GM18907 (cell line): ENCODE data around the gene JMJD6.
"Not testable (repeated sequence)": the region's sequence is repeated elsewhere in the genome, so short reads cannot be mapped to it uniquely, and the experiment has no call there.

ENCODE experiments used
- ATAC-seq: cut with Tn5 transposase; IDR thresholded peaks from one replicate; pipeline ENCODE4 v1.9.1; 2021; ENCODE audit warnings: mild to moderate bottlenecking, moderate library complexity; ENCODE audit not compliant: unreplicated experiment

Gene JMJD6

DNA sequence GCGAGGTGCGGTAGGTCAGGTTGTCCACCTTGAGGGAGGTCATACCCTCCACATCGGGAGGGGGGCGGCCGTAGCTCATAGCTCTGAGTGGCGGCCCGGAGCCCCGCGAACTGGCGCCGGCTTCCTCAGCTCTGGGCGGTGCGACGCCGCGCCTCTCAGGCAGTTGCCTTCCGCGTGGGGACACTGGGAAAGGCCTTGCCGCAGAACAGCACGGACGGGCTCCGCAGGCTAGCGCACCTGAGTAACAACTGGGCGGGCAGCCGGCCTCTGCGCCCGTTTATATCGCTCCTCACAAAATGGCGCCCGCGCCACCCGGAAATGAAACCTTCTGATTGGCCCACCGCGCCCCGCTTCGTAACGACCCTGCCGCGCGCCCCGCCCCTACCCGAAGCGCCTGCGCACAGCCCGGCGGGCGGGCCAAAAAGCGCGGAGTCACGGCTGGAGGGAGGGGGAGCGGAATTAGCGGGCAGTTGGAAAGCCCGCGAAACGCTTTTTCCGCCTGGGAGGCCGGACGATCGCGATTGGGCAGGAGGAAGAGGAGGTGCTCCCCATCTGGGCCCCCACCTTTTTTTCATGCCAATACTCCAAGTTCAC, 10.8 kb upstream of the JMJD6 start, which contains the start of gene SRSF2:
SRSF2 (minus strand) TSS at position 250 of the 594 bp plus-strand sequence; CDS start at position 79, 171 bp downstream.
- peak; percentile 71 for ATAC-seq

DNA sequence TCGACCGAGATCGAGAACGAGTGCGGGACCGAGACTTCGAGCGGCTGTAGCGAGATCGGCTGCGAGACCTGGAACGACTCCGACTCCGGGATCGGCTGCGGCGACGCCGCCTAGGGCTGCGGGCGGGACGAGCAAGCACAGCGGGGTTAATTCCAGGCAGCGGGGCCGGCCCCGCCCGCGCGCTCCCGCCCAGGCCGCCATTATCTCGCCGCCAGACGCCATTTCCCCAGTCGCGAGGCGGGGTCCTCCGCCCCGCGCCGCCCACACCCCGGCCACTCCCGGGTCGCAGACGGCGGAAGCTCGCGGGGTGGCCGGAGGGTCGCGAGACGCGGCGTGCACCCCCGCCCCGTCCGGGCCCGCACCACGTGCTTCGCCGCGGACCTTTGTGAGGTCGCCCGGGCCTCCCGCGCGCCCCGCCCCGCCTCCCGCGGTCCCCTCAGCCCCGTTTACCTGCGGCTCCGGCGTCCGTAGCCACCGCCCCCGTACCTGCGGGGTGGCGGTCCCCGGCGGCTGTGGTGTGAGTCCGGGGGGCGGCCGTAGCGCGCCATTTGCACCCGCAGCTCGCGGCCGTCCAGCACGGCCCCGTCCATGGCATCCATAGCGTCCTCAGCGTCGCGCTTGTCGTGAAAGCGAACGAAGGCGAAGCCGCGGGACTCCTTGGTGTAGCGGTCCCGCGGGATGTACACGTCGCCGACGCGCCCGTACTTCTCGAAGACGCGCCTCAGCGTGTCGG, 10.1 kb upstream of the JMJD6 start:
- peak; percentile 8 for ATAC-seq

DNA sequence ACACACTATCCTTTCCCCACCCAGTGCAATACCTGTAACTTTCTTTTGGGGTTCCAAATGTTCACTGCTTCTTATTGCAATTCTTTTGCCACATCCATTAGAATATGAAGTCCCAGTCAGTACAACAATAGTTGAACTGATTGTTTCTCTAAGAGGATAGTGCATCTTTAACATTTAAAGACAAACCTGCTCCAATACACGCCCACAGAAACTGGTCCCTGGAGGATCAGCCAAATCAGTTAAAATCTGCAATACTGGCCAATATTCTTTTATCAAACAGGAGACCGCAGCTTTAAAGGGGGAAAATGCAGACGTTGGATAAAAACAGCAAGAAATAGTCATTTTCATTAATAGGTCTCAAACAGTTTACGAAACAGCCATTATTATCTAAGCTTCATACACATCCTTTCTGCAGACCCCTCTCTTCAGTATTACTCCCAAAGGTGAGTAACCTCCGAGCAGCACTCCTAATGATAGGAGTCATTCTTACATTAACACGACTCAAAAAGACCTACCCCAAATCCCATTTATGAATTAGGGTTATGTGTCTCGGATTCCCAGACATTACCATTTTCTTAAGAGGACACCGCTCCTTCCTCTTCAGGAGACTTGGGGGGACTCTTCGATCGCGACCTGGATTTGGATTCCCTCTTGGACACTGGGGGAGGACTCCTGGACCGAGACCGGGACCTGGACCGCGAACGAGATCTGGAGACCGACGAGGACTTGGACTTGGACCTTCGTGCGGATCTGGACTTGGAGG, 9.4 kb upstream of the JMJD6 start:
- no peak for ATAC-seq

DNA sequence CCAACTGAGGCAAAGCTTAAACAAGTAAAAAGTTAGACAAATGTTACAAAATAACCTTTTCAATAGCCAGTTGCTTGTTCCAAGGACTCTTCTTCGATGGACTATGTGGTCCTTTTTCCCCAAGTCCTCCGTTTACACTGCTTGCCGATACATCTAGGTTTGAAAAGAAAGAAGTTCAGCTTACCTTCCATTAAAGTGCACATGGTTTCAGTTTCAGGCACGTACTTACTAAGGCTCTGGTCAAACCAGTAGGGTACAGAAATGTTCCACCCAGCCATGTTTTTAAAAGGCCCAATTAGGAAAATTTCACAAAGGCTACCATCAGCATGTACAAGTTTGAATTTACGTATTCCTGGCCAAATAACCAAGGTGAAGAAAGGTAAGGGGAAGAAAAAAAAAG, 8.6 kb upstream of the JMJD6 start:
- no peak for ATAC-seq

DNA sequence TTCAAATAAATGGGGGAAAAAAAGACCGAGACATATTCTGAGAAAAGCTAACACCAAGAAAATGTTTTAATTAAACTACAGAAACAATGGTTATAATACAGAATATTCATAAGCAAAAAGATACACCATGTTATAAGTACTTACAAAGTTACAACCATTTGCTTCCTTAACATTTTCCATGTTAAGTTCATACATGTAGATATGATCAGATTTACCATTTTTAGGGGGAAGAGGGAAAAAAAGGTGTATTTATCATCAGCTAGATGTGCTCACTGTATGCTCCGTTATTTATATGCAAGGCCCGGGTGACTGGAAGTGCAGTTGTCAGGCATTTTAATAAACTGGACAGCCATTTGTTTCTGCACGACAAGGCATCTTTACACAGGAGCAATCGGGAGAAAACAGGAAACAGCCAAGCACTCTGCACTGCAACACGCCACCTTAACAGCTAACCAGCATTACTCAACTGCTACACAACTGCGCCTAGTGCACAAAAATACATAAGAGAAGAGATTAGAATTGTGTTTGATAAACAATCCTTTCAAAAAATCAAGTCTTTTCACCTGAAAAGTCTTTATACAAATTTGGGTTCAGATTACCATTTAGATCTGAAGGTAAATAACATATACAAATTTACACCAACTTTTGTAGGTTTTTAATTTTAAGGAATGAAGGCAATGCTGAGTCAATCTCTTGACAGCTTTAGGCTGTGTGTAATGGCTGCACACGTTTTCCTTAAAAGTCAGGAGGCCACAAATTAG, 7.9 kb upstream of the JMJD6 start:
- ATAC-seq: no peak

DNA sequence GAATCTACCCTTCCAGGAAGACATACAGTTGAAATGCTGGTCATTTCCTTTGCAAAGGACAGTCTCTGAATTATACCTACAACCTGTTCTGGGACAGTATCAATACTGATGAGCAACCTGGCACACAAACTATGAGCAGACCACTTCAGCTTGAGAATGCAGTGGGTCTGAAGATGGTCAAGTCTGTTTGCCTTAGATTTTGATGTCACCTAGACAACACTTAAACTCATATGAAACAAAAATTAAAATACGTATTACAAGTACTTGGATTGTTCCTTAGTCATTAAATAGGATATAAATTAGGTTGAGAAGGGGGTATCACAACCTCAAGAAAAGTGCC, 7.2 kb upstream of the JMJD6 start:
- no peak for ATAC-seq

DNA sequence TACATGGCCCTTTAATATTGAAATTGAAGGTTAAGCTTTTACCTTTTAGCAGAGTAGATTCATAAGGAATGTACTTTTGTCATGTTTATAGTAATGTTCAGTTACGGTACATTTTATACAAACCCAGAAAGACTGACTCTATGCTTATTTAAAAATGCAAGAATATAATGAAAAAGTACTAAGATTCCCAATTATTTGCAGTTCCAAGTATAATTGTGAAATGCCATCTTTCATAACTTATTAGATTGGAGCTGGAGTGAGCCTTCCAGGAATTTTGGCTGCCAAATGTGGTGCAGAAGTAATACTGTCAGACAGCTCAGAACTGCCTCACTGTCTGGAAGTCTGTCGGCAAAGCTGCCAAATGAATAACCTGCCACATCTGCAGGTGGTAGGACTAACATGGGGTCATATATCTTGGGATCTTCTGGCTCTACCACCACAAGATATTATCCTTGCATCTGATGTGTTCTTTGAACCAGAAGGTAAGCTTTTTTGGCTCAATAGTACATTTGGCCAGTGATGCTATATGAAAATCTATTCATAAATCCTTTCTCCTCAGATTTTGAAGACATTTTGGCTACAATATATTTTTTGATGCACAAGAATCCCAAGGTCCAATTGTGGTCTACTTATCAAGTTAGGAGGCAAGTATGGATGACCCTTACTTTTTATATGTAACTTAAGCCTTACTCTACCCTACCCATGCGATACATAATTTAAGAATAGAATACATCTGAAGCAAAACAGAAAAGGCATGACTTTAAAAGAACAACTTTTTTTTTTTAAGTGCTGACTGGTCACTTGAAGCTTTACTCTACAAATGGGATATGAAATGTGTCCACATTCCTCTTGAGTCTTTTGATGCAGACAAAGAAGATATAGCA, 6.6 kb upstream of the JMJD6 start:
- no peak for ATAC-seq

DNA sequence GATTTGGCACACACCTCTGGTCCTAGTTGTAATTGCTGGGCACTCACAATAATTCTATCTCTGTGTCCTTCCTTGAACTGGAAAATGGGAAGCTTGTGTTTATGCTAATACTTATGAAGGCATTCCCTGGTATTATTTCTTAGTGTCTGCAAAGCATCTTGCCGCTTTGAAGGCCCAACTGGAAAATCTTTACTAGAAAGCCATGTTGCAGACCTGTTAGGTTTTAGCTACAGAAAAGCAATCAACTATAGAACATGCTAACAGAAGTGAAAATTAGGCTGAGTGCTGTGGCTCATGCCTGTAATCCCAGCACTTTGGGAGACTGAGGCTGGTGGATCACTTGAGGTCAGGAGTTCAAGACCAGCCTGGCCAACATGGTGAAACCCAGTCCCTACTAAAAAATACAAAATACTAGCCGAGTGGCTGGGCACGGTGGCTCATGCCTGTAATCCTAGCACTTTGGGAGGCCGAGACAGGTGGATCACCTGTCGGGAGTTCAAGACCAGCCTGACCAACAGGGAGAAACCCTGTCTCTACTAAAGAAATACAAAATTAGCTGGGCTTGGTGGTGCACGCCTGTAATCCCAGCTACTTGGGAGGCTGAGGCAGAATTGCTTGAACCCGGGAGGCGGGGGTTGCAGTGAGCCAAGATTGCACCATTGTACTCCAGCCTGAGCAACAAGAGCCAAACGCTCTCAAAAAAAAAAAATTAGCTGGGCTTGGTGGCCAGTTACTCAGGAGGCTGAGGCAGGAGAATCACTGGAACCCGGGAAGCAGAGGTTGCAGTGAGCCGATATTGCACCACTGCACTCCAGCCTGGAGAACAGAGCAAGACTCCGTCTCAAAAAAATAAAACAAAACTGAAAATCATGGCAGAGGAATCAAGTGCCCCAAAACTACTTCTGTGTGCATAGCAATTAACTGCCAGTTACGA, 5.7 kb upstream of the JMJD6 start:
- ATAC-seq: not testable (repeated sequence)

DNA sequence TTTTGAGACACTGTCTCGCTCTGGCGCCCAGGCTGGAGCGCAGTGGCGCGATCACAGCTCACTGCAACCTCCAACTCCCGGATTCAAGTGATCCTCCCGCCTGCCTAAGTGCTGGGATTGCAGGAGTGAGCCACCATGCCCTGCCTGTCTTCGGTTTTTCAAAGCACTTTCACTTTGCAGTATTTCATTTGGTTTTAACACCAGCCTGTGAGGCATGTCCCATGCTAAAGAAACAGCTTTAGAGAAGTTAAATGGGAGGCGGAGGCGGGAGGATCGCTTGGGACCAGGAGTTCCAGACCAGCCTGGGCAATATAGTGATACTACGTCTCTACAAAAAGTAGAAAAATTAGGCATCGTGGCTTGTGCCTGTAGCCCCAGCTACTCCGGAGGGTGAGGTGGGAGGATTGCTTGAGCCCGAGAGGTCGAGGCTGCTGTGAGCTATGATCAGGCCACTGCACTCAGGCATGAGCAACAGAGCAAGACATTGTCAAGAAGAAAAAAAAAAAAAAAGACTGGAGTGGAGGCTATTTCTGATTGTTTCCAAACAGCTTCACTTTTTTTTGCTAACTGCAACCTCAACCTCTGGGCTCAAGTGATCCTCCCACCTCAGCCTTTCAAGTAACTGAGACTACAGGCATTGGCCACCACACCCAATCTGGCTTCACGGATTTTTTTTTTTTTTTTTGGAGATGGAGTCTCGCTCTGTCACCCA, 1.5 kb upstream of the JMJD6 start:
- ATAC-seq: no peak

DNA sequence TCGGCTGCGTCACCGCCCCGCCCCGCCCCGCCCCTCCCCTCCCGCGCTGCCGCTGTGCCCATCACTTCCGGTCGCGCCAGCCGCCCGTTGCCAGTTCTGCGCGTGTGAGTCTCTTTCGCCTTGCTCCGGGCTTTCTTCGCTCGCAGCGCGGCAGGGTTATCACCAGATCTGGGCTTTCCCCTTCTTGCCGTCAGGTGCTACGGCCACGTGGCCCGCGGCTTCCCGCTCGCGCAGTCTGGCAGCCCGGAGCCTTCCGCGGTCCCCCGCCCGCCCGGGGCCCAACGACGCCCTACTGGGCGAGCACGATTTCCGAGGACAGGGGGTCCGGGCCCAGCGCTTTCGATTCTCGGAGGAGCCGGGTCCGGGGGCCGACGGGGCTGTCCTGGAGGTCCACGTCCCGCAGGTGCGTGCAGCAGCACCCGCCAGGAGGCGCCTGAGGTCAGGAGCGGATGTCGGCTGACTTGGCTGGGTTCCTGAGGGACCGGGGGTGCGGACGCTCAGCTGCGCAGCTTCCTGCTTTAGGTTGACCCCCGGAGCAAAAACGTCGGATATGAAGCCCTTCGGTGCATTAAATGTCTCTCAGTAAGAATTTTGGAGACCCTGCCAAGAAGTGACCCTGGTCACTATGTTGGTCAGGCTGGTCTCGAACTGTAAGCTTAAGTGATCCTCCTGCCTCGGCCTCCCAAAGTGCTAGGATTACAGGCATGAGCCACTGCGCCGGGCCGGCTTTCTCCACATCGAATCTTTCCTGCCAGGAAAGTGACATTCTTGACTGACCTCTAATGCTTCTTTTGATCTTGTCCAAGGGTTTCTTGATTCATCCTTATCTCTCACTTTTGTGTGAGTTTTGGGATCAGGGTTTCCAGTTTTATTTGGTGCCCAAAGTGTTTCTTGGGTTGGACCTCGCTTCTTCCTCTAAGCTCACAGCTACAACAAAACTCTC, 641 bp upstream of the JMJD6 start, which contains the start of gene METTL23:
METTL23 (plus strand) TSS at position 64 of the 943 bp plus-strand sequence. CDS start 2,872 bp downstream, outside the sequence.
- peak; percentile 61 for ATAC-seq

DNA sequence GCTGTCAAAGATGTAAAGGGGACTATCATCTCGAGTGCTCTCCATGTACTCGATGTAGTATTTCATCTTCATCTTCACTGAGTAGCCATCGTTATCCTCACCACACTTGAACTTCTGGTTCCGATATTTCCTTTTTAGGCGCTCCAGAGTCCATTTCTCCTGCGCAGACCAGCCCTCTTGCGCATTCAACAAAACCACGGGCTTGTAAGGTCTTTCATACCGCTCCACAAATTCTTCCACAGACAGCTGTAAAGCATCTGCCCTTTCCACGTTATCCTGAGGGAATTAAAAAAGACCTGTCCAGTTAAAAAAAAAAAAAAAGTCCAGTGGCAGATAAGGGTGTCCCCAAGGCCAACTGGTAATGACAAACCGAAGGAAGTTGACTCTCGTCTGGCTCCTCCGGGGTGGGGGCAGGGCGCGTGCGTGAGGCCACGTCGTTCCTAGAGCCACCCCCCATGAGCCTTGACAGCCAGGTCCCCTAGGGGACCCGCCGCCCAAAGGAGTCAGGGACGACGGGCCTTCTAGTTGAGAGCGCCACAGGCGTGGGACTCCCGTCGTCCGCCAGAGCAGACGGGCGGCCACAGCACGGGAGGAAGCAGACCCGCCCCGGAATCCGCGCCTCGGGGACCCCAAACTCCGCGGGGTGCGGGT, 701 bp downstream of the JMJD6 start:
- ATAC-seq: peak; percentile 26

DNA sequence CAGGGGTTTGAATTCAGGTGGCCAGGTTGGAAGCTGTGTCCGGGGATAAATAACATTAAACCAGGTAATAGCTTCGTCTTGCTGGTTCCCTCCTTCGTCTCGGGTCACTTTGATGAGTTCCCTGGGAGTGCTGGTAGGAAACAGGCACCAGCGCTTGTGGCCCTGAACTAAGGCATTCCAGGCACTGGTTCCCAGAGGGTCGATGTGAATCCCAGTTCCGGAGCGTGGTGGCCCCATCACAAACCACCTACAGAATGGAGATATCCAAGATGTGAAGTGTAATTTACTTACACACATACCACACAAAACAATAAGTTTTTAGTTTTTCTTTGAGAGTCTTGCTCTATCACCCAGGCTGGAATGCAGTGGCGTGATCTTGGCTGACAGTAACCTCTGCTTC, 2.6 kb downstream of the JMJD6 start:
- no peak for ATAC-seq

DNA sequence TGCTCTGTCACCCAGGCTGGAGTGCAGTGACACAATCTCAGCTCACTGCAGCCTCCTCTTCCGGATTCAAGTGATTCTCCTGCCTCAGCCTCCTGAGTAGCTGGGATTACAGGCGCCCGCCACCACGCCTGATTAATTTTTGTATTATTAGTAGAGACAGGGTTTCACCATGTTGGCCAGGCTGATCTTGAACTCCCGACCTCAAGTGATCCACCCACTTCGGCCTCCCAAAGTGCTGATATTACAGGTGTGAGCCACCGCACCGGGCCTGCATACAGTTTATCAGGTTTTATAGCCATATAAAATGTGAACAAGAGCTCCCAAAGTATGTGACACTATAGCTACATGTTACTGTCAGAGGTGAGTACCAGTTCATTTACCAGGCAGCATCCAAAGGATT, 3.4 kb downstream of the JMJD6 start:
- ATAC-seq: not testable (repeated sequence)

DNA sequence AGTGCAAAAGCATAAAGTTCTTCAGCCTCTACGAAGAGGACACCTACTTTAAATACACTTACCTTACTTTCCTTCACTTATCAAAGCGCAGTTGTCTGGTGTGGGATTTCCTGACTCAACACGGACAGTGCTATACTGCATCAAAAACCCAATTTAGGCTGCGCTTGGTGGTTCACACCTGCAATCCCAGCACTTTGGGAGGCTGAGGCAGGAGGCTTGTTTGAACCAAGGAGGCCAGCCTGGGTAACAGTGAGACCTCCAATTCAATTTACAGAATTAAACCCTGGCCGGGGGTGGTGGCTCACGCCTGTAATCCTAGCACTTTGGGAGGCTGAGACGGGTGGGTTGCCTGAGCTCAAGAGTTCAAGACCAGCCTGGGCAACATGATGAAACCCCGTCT, 4.1 kb downstream of the JMJD6 start:
- ATAC-seq: no peak

DNA sequence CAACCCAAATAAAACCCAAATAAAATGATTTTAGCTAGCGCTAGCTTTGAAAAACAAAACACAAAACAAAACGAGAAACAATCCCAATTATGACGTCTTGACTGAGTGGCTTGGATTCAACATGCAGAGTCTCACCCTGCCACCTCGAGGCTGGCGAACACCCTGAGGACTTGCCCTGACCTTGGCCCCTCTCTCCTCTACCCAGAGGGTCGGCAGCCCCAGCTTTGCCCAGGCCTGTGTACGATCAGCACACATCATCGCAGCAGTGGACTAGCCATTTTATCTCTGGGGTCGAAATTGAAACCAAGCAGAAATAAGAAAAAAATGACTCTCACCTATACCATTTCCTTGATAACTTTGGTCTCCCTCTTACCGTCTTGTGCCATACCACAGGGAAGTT, 4.9 kb downstream of the JMJD6 start:
- no peak for ATAC-seq

DNA sequence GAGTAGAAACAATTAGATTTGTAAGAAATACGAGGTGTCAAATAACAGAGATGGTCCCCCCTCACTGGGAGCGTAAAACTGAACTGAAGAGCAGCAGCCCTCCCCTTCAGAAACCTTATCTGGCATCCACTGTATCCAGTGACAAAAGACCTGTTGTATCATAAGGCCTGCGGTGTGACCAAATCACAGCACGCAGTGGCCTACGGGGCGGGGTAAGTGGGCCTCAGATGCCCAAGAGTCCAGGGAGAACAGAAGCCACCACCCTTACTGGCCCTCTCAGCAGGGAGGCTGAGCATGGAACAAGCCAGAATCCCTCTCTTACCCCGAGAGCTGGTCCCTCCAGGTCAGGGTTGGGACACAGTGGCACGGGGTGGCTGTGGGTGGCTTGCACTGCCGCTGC, 5.5 kb downstream of the JMJD6 start:
- ATAC-seq: no peak

DNA sequence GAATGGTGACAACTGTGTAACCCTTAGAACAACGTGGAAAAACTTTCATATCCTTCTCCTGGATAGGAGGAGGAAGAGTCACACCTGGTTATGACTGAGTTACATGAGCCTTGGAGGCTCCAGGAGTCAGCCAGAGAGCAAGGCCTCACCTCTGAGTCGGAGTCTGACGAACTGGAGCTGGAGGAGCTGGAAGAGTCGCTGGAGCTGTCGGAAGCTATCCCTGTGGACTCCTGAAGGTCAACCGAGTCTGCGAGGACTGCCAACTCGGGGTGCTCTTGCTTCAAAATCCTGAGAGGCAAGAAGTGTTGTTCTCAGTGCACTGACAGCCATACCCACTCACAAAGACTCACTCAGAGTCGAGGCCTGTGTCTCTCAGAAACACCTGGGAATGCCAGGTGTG, 6.2 kb downstream of the JMJD6 start:
- ATAC-seq: no peak
